Measurements from ENCODE around the gene TSEN34.
"Not testable (repeated sequence)": the region's sequence is repeated elsewhere in the genome, so short reads cannot be mapped to it uniquely, and the experiment has no call there.

Gene TSEN34

DNA sequence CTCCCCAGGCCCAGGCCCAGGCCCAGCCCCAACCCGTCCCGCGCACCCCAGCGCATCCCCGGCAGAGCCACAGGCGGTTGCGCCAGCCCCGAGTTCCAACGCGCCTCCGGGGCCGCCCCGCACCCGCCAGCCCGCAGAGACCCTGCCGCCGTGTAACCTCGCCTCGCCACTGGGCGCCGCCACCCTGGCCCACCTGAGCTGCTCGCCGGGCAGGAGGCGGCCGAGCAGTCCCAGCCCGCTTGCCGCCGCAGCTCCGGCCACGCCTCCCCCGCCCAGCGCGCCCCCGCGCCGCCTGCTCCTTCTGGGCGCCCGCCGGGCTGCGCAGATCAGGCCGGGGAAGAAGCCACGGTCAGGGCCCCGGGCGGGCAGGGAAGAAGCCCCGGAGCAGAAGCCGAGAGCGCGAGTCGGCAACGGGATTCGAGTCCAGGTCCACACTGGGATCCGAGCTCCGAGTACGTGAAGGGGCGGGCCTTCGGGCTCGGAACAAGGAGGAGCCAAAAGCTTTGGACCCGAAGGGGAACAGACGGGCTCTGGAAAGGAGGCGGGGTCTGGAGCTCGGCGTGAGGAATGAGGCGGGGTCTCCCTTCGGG lies 1.9 kb upstream of the TSEN34 start, which contains the start of gene MBOAT7:
MBOAT7 (minus strand) TSS at position 436 of the 590 bp plus-strand sequence. CDS start 1,072 bp downstream, outside the sequence.
- DNase-seq: no peak

- peak; percentile 100 for DNase-seq
Measured at GRCh38 chr19:54189735-54190502, 1.2 kb upstream of the TSEN34 start.

- DNase-seq: peak; percentile 99
Measured at GRCh38 chr19:54190503-54191010, 551 bp upstream of the TSEN34 start.

GRCh38 chr19:54191811-54192453 lies 824 bp downstream of the TSEN34 start:
- DNase-seq: no peak

DNA sequence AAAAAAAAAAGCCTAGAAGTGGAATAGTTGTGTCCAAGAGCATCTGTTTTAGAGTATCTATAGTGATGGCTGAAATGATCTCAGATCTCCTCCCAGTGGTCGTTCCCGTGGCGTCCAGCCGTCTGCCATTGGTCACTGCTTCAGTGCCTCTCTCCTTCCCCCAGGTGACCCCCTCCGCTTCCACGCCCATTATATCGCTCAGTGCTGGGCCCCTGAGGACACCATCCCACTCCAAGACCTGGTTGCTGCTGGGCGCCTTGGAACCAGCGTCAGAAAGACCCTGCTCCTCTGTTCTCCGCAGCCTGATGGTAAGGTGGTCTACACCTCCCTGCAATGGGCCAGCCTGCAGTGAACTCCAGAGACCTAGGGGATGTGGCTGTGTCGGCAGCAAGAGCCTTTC lies 1.9 kb downstream of the TSEN34 start:
- no peak for DNase-seq

DNA sequence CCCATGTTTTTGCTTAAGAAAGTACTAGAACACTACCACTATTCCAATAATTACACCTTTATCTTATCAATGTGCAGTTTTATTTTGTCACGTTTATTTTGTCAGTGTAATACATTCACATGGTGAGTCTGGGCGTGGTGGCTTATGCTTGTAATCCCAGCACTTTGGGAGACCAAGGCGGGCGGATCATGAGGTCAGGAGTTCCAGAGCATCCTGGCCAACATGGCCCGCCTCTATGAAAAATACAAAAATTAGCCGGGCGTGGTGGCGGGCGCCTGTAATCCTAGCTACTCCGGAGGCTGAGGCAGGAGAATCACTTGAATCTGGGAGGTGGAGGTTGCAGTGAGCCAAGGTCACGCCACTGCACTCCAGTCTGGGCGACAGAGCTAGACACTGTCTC lies 3.4 kb downstream of the TSEN34 start:
- DNase-seq: not testable (repeated sequence)

- no peak for DNase-seq
Measured at GRCh38 chr19:54196536-54196935, 5.4 kb downstream of the TSEN34 start.

GRCh38 chr19:54197121-54197520 lies 6.0 kb downstream of the TSEN34 start:
- DNase-seq: no peak

DNA sequence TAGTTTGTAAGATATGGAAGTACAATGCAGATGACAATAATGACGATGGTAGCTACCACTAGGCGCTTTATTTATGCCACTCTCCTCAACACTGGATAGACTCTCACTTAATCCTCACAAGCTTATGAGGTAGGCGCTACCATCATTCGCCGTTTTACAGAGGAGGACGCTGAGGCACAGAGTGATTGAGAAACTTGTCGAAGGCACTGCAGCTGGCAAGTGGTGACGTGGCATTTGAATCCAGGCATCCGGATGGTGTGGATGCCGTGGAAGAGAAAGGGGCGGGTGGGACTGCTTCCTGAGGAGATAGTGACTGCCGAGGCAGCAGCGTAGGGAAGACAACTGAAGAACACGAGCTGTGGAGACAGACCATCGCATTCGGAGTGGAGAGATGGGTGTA lies 8.3 kb downstream of the TSEN34 start:
- DNase-seq: no peak

- no peak for DNase-seq
Measured at GRCh38 chr19:54201172-54201701, 10.1 kb downstream of the TSEN34 start.

GRCh38 chr19:54201980-54202379 lies 10.9 kb downstream of the TSEN34 start:
- DNase-seq: no peak

DNA sequence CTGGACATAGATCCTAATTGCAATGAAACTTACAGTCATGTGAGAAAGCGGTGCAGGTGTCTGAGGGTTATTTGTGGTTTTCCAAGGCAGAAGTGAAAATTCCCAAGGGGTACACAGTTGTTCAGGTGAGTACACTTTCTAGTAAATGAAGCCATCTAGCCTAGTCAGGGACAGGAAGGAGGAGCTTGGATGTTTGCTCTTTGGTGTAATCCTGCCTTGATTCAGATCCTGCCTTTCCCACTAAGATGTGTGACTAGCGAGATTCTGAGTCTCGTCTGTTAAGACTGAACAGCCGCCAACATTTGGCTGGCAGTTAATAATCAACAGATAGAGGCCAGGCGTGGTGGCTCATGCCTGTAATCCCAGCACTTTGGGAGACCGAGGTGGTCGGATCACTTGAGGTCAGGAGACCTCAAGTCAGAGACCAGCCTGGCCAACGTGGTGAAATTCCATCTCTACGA lies 12.1 kb downstream of the TSEN34 start:
- DNase-seq: no peak

GRCh38 chr19:54204767-54205468 lies 13.8 kb downstream of the TSEN34 start:
- DNase-seq: no peak

DNA sequence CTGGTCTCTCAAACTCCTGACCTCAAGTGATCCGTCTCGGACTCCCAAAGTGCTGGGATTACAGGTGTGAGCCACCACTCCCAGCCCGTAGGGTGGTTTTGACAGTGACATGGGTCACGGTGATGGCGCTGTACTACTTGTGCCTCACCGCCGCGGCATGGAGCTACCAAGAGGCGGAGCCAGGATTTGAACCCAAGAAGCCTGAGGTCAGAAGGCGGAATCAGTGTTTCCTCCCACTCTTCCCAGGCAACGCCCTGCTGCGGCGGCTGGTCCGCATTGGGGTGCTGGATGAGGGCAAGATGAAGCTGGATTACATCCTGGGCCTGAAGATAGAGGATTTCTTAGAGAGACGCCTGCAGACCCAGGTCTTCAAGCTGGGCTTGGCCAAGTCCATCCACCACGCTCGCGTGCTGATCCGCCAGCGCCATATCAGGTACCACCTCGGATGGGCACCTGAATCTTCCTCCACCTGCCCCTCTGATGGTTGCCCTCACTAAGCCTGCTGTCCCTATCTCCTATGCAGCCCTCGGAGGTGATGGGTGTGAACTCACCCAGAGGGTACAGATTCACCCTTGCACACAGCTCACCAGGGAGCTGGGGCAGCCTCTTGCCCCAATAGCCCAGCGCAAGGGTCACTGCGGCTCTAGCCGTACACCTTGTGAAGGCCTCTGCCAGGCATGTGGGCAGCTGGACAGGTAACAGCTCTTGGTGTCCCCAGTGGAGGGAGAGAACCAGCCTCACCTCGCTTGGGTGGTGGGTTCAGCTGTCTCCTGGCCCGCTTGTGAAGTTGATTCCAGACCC lies 15.1 kb downstream of the TSEN34 start:
- no peak for DNase-seq

DNA sequence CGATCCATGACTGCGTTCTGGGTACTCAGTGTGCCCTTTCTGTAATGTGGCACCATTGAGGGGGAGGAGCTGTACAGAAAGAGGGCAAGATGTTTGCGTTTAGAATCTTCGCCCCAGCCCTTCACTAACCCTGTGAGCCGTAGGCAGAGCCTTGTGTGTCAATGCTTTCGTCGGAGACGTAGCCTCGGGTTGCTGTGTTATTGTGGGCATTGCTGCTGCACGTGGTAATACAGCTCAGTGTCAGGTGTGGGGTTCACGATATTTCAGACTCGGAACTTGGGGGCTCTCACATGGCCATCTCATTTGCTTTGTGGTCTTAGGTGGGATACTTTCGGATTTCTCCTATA lies 15.7 kb downstream of the TSEN34 start:
- DNase-seq: no peak

DNA sequence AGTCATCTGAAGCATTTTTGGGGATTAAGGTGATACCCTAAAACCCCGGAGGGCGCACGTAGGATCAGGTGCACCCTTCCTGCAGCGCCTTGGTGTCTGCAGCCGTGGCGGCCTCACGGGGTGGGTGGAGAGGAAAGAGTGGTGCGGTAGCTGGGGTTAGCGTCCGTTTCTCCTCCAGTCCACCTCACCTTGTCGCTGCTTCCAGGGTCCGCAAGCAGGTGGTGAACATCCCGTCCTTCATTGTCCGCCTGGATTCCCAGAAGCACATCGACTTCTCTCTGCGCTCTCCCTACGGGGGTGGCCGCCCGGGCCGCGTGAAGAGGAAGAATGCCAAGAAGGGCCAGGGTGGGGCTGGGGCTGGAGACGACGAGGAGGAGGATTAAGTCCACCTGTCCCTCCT lies 16.1 kb downstream of the TSEN34 start:
- not testable (repeated sequence) for DNase-seq

DNA sequence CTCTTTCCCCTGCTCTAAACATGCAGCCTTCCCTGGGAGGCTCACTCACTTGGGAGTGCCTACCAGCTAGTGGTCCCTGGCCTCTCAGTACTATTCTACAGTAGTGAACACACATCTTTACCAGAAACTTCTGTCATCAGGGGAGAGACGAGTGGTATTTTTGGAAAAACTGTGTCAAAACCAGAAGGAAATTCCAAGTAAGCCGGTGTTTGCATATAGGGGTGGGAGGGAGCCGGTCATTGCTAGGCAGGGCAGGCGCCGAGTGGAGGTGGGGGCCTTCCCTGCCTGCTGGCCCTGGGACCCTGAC lies 16.5 kb downstream of the TSEN34 start:
- DNase-seq: no peak

- no peak for DNase-seq
Measured at GRCh38 chr19:54207983-54208783, 17.1 kb downstream of the TSEN34 start.

- DNase-seq: no peak
Measured at GRCh38 chr19:54208784-54209057, 17.6 kb downstream of the TSEN34 start.

DNA sequence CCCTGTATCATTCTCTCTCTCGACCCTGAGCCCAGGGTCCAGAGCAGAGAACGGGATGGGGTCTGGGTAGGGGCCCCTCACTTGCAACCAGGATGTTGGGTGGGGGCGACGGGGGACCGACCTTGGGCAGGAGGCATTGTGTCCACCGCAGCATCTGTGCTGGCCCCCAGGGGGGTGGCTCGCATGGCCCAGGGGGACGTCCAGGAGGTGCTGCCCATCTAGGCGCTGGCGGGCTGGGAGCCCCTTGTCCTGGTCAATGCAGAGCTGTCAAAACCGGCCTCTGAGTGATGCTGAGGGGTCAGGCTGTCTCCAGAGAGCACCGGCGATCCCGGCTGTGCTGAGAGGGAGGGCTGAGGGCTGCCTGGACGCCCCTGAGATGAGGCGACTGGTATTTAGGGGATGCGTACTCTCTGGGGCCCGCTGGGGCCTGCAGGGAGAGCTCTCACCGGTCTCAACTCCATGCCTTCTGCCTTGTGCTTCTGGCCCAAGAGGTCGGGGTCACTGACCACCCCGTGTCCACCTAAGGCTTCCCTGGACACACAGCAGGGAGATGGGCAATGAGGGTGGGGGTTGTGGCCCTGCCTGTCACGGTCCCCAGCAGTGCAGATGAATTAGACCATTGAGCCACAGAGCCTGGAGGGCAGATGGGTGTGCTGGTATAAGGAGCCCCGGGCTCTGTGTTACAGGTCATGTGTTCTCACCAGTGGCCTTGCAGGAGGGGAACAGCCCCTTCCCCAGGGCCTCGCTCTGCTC lies 18.1 kb downstream of the TSEN34 start:
- no peak for DNase-seq

All from amniotic stem cell (primary cell).